ENCODE results near the gene PTGES.

PTGES gene

GRCh38 chr9:129714511-129715061 lies 38.3 kb downstream of the PTGES start:
- no peak for DNase-seq

GRCh38 chr9:129713402-129713679 lies 39.5 kb downstream of the PTGES start:
- DNase-seq = no peak

- no peak for DNase-seq
These were observed 40.0 kb downstream of the PTGES start for GRCh38 chr9:129712634-129713401.

GRCh38 chr9:129710169-129710453 lies 42.7 kb downstream of the PTGES start:
- DNase-seq = no peak

- DNase-seq = no peak
These were observed 43.2 kb downstream of the PTGES start for GRCh38 chr9:129709438-129710168.

- no peak for DNase-seq
These were observed 44.0 kb downstream of the PTGES start for GRCh38 chr9:129708793-129709192.

- DNase-seq = no peak
These were observed 48.0 kb downstream of the PTGES start for GRCh38 chr9:129704807-129705206.

- DNase-seq = no peak
These were observed 49.0 kb downstream of the PTGES start for GRCh38 chr9:129703667-129704355.

- DNase-seq = no peak
These were observed 50.0 kb downstream of the PTGES start for GRCh38 chr9:129702589-129703520.

GRCh38 chr9:129701549-129701948 lies 51.3 kb downstream of the PTGES start:
- no peak for DNase-seq

GRCh38 chr9:129701054-129701453 lies 51.8 kb downstream of the PTGES start:
- DNase-seq = no peak

- no peak for DNase-seq
These were observed 54.5 kb downstream of the PTGES start for GRCh38 chr9:129698254-129698757.

- peak; percentile 28 for DNase-seq
These were observed 55.1 kb downstream of the PTGES start for GRCh38 chr9:129697656-129698253.

GRCh38 chr9:129696944-129697655 lies 55.7 kb downstream of the PTGES start:
- DNase-seq = no peak

GRCh38 chr9:129695870-129696269 lies 57.0 kb downstream of the PTGES start:
- DNase-seq = no peak

- DNase-seq = no peak
These were observed 58.6 kb downstream of the PTGES start for GRCh38 chr9:129694243-129694646.

GRCh38 chr9:129693741-129694140 lies 59.1 kb downstream of the PTGES start:
- no peak for DNase-seq

- no peak for DNase-seq
These were observed 60.3 kb downstream of the PTGES start for GRCh38 chr9:129692534-129692933.

All from activated CD4-positive, alpha-beta T cell treated with anti-CD3 and anti-CD28 coated beads, Interleukin-2, Interleukin-6, amounts not matched to agents 100 ng/mL and 50 ng/mL, durations not matched to agents 16 hours and 8 hours (primary cell).